Ovary (tissue), 3 donors: Measurements from ENCODE around the gene SLITRK6.

Experiments
- CTCF ChIP-seq, 3 donors: fragments of 450-650 bp in 2 of 3; fragments of 200-600 bp in 1 of 3; IDR thresholded peaks; one replicate each; pipeline versions ENCODE4 v1.5.1 to v1.8.0; 2016 to 2022; ENCODE audit warnings: antibody characterized with exemption in 3 of 3, mild to moderate bottlenecking in 1 of 3
- EP300 ChIP-seq: sonication (generic); formaldehyde crosslinking; IDR thresholded peaks from one replicate; pipeline ENCODE4 v1.6.1; 2017; ENCODE audit warnings: antibody characterized with exemption
- donor health status: DM: no; HTN: no; CAD: no.

DNA sequence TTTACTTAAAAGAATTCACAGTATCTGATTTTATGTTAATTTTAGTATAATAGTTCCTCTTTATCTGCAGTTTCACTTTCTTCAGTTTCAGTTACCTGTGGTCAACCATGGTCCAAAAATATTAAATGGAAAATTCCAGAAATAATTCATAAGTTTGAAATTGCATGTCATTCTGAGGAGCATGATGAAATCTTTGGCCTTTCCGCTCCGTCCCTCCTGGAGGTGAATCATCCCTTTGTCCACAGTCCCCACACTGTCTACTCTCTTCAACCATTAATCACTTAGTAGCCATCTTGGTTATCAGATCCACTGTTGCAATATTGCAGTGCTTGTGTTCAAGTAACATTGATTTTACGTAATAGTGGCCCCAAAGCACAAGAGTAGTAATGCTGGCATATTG lies 26.9 kb downstream of the SLITRK6 start:
- no peak for TF ChIP-seq CTCF (IDR thresholded peaks at IDR 0.05)
- TF ChIP-seq EP300 = no peak
